ENCODE data around the gene CEP170B.
A peak's percentile ranks its signal among the peaks of the same experiment; 100 is the strongest.
"Not testable (repeated sequence)": the region's sequence is repeated elsewhere in the genome, so short reads cannot be mapped to it uniquely, and the experiment has no call there.

CEP170B gene

DNA sequence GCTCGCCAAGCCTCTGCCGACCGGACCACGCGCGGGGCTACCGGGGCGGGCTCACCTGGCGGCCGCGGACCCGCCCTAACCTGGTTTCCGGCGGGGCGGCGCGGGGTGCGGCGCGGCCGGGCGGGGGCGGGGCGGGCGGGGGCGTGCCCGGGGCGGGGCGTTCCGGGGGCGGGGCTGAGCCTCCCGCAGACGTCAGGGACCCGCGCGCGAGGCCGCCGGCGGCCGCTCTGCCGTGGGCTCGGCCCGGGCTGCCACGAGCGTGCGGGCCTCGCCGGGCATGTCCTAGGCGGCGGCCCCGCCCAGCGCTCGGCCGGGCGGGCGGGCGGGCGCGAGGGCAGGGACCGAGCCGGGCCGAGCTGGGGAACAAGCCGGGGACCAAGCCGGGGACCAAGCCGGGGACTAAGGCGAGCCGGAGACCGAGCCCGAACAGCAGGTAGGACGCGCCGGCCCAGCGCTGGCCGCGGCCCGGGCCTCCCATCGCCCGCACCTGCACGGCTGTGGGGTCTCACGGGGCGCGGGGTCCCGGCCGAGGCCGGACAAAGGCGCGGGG is at the start of gene CEP170B:
TSS of gene CEP170B (plus strand) at position 188 of the 550 bp plus-strand sequence. CDS start 3,183 bp downstream, outside the sequence.
- no peak for DNase-seq

GRCh38 chr14:104816616-104816884 is 48.5 kb upstream of the CEP170B start:
- no peak for DNase-seq

GRCh38 chr14:104817930-104818713 is 46.9 kb upstream of the CEP170B start:
- no peak for DNase-seq

- DNase-seq = no peak
These were observed 46.3 kb upstream of the CEP170B start for GRCh38 chr14:104818714-104819161.

GRCh38 chr14:104819361-104819781 is 45.7 kb upstream of the CEP170B start:
- no peak for DNase-seq

DNA sequence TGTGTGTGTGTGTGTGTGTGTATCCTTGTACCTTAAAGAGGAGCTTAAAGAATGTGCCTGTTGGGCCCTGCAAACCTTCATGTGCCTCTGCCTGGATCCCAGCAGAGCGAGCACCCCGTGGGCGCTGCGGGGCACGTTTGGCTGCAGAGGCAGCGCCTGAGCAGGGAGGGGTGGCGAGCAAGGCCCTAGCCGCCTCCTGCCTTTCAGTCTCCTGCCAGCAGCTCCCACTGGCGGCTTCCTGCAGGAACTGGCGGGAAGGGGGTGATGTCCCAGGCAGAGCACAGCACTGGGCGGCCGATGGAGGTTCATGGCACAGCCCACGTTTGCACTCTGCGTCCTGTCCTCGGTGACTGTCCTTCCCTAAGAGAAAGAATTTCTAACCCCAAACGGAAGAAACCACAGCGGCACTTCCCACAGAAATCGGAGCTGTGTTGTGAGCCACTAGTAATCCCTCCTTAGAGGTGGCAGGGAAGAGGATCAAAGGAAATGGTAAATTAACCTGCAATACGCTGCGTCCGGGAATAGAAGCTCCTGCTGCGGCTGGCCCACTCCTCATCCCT is 44.3 kb upstream of the CEP170B start:
- DNase-seq = no peak

- no peak for DNase-seq
These were observed 43.7 kb upstream of the CEP170B start for GRCh38 chr14:104821229-104821945.

- no peak for DNase-seq
These were observed 43.0 kb upstream of the CEP170B start for GRCh38 chr14:104821971-104822608.

DNA sequence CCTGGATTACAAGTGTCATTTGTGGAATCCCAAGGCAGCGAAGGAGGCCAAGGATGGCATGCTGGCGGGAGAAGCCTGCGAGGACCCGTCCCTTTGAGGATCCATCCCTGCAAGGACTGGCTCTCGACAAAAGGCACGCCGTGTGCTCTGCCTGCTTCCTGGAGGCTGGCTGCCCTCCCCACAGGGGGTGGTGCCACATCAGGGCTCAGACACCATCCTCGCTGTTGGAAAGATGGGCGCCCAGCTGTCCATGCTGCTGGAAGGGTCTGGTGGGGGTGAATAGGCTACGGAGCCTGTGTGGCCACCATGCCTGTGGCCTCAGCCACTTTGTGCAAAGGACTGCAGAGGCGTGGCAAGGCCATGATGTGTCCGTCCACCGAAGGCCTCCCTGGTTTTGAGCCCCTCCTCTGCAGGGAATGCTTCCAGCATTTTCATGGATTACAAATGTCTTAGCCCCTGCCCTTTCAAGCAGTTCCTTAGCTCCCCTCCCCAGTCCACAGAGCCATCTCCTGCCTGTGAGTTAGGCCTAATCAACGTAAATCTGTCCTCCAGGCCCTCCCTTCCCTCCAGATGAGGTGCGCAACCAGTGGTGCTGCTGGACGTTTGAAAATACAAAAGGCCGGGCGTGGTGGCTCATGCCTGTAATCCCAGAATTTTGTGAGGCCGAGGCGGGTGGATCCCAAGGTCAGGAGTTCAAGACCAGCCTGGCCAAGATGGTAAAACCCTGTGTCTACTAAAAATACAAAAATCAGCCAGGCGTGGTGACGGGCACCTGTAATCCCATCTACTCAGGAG is 42.0 kb upstream of the CEP170B start:
- no peak for DNase-seq

DNA sequence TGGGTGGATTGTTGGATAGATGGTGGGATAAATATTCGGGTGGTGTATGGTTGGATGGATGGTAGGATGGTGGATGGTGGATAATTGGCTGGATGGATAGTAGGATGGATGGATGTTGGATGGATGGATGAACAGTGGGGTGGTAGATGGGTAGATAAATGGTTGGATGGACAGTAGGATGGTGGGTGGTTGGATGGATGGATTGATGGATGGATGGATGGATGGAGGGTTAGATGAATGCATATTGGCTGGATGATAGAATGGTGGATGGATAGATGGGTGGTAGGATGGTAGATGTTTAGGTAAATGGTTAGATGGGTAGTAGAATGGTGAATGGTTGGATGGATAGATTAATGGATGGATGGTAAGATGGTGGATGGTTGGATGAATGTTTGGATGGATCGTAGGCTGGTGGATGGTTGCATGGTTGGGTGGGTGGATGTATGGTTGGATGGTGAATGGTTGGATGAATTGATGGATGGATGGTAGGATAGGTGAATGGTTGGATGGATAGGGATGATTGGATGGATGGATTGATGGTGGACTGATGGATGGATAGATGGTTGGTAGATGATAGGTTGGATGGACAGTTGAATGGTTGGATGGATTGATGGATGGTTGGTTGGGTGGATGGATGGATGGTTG is 40.6 kb upstream of the CEP170B start:
- no peak for DNase-seq

DNA sequence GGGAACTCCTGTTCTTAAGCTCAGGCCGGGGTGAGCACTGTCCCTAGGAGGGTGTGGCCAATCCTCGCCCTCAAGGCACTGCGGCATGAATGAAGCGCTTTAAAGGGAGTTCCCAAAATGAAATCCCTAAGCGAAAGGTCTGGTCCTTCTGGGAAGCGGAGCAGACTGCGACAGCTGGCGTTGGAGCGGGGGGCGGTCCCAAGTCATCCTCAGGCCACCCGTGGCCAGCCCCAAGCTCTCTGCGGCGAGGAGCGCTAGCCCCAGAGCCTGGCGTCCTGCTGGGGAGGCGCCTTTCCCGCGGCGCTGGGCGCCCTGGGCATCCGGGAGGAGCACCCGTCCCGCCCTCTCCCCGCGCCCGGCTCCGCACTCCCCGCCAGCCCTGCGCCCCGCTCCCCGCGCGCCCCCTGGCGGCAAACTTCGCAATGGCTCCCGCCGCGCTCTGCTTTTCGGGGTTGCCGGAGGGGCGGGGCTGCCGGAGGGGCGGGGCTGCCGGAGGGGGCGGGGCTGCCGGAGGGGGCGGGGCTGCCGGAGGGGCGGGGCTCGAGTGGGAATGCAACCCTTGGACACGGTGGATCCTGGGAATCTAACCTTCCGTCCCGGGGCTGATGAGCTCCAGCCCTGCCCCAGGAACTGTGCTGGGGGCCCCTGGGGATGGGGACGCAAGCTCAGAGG is 38.7 kb upstream of the CEP170B start:
- peak; percentile 57 to 69 for DNase-seq

- DNase-seq = no peak
These were observed 38.2 kb upstream of the CEP170B start for GRCh38 chr14:104826861-104827176.

GRCh38 chr14:104827177-104828055 is 37.7 kb upstream of the CEP170B start:
- DNase-seq = peak; percentile 26 to 54

DNA sequence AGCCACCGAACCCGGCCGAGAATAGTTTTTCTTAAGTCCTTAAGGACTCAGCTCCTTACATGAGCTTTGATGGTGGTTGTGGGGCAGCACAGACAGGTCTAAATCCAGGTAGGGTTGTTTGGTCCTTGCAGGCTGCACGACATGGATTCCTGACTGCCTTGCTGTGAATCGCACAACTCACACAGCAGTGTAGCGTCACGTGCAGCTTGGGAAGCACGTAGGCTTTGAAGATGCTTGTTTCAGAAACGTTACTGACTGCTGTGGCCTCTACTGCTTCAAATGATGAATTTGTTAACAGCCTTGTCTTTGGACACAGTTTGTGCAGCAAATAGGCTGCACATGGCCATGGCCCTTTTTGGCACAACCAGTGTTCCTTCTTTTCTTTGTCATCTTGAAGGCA is 34.3 kb upstream of the CEP170B start:
- DNase-seq = no peak

GRCh38 chr14:104836171-104836935 is 28.7 kb upstream of the CEP170B start:
- not testable (repeated sequence) for DNase-seq

GRCh38 chr14:104841730-104842129 is 23.3 kb upstream of the CEP170B start:
- no peak for DNase-seq

- DNase-seq = no peak
These were observed 22.1 kb upstream of the CEP170B start for GRCh38 chr14:104843006-104843405.

- no peak for DNase-seq
These were observed 21.4 kb upstream of the CEP170B start for GRCh38 chr14:104843442-104844305.
